ENCODE measurements around the gene FANCF.

DNA sequence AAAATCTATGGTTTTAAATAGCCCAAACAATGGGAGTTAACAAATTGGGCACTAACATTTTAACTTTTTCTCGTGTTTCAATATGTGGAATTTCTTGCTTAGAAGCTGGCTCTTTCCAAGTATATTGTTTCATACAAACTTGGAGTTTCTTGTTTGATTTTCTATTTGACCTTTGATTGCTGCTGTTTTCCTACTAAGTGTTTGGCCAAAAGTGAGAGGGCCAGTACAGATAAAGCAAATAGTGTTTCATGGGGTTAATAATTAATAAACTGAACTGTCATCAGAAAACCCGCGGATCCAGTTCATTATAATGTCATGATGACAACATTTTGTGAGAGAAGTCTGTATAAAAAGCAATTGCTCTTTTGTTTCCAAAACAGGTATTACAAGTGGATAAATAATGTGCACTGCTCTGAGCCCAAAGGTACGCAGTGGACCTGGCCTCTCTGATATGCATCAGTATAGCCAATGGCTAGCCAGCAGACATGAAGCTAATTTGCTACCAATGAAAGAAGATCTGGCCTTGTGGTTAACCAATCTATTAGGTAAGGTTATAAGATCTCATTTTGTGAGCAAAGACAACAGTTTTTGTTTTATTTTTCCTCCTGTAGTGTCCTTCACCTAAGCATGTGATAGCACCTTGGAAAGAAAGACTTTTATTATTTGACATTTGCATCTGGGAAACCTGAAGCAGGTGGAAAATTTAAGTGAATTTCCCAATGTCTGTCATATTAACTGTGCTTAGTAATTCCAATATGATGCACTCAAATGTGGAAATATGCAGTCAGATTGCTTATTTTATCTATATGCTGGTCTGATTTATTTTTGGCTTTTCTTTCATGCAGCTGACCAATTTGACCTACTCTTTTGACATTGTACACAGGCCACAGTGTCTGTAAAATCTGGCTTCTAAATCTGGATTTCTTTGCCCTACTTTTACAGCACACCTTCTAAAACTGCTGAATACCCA is 49.1 kb upstream of the FANCF start:
- TF ChIP-seq, protein P1, sequence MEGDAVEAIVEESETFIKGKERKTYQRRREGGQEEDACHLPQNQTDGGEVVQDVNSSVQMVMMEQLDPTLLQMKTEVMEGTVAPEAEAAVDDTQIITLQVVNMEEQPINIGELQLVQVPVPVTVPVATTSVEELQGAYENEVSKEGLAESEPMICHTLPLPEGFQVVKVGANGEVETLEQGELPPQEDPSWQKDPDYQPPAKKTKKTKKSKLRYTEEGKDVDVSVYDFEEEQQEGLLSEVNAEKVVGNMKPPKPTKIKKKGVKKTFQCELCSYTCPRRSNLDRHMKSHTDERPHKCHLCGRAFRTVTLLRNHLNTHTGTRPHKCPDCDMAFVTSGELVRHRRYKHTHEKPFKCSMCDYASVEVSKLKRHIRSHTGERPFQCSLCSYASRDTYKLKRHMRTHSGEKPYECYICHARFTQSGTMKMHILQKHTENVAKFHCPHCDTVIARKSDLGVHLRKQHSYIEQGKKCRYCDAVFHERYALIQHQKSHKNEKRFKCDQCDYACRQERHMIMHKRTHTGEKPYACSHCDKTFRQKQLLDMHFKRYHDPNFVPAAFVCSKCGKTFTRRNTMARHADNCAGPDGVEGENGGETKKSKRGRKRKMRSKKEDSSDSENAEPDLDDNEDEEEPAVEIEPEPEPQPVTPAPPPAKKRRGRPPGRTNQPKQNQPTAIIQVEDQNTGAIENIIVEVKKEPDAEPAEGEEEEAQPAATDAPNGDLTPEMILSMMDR (IDR thresholded peaks at IDR 0.05; ENCODE audit: low read depth, low read length, poor library complexity, severe bottlenecking), result no peak
- no peak for TF ChIP-seq EZH2phosphoT487 (IDR thresholded peaks at IDR 0.05; ENCODE audit: borderline replicate concordance, low read length)

All from DOHH2 (cell line).